Body of pancreas (tissue), 4 donors: Measurements from ENCODE around the gene RHBDL1.

Source experiments
- CTCF ChIP-seq, 7 experiments: fragments of 450-650 bp in 4 of 7; fragments of 200-600 bp in 3 of 7; sonication (generic) in 3 of 7; IDR thresholded peaks; one replicate each; pipeline ENCODE4 v1.5.1; 2016 to 2019; ENCODE audit warnings: antibody characterized with exemption in 7 of 7
- POLR2A ChIP-seq, 3 donors: fragments of 450-650 bp; IDR thresholded peaks; one replicate each; pipeline ENCODE4 v1.6.1; 2016; ENCODE audit warnings: antibody characterized with exemption in 3 of 3, mild to moderate bottlenecking in 2 of 3

GRCh38 chr16:660459-661183 is 14.8 kb upstream of the RHBDL1 start:
- peak; percentile 54 to 76 (median 67) for TF ChIP-seq CTCF (IDR thresholded peaks at IDR 0.05)
- TF ChIP-seq POLR2A (IDR thresholded peaks at IDR 0.05), result peak in 2 of 3 donors; percentile 42 to 52
